ENCODE data around the gene PFAS. TPM values are rescaled to one million over a fixed set of nuclear protein-coding genes. Genes with fewer than 3 reads are reported as not detected.
A peak's percentile ranks its signal among the peaks of the same experiment; 100 is the strongest.
"Not testable (repeated sequence)": the region's sequence is repeated elsewhere in the genome, so short reads cannot be mapped to it uniquely, and the experiment has no call there.

Gene PFAS
- total RNA-seq: 100 to 1,000 TPM; 106 to 110 TPM

GRCh38 chr17:8248751-8249607 lies at the start of gene PFAS:
PFAS (plus strand) TSS chr17:8249289; CDS start chr17:8253938, 4,649 bp downstream.
- intact Hi-C loops (cut with micrococcal nuclease): loop anchor here (1.0 to 5.0 kb wide), 11 partner anchors 27 to 496 kb away; partner anchors contain the start of genes CNTROB, RANGRF, RPL26 and TRAPPC1
- Mint-ChIP-seq H3K4me3 (peak within 1 kb of the TSS; percentile 99), H3K27ac (peak within 1 kb of the TSS; percentile 100), H3K27me3 (ENCODE audit: low read depth) (no peaks in the 10 kb centered on the region), H3K4me1 (ENCODE audit: low read depth) (peaks cover 37% of the 10 kb centered on the region), H3K9me3 (peaks cover 2% of the 10 kb centered on the region), H3K36me3 (ENCODE audit: low read depth) (peaks cover 30% of the 10 kb centered on the region)
- DNase-seq: peak; percentile 97
- CTCF ChIA-PET: interaction anchor here (0.6 to 6.6 kb wide), 6 partner anchors 13 to 130 kb away, joined by 3 to 55 read pairs (median 4); partner anchors contain the start of genes ALOXE3 and SLC25A35

- peaks cover 10% of the 10 kb centered on the region for H3K4me1 Mint-ChIP-seq (ENCODE audit: low read depth)
- no peak overlapping the region for H3K4me3 Mint-ChIP-seq
- CTCF ChIA-PET: interaction anchor here (0.6 kb wide), 1 partner anchor 16 kb away, joined by 4 read pairs; no protein-coding TSS in a partner anchor
- H3K27ac Mint-ChIP-seq: no peak overlapping the region
- intact Hi-C loops (cut with micrococcal nuclease): no loop called here
- H3K36me3 Mint-ChIP-seq (ENCODE audit: low read depth): peaks cover 75% of the 10 kb centered on the region
- H3K27me3 Mint-ChIP-seq (ENCODE audit: low read depth): no peaks in the 10 kb centered on the region
- DNase-seq: no peak
- H3K9me3 Mint-ChIP-seq: no peaks in the 10 kb centered on the region
These were observed 44.1 kb upstream of the PFAS start for GRCh38 chr17:8204761-8205555.

GRCh38 chr17:8206536-8206935 lies 42.6 kb upstream of the PFAS start:
- Mint-ChIP-seq H3K27ac (no peak overlapping the region), H3K4me3 (no peak overlapping the region), H3K9me3 (no peaks in the 10 kb centered on the region), H3K27me3 (ENCODE audit: low read depth) (no peaks in the 10 kb centered on the region), H3K4me1 (ENCODE audit: low read depth) (peaks cover 16% of the 10 kb centered on the region), H3K36me3 (ENCODE audit: low read depth) (peaks cover 67% of the 10 kb centered on the region)
- CTCF ChIA-PET: interaction anchor here (0.7 kb wide), 1 partner anchor 345 kb away, joined by 4 read pairs; no protein-coding TSS in a partner anchor
- no peak for DNase-seq
- intact Hi-C loops (cut with micrococcal nuclease): no loop called here

- no peaks in the 10 kb centered on the region for H3K27me3 Mint-ChIP-seq (ENCODE audit: low read depth)
- peak; percentile 98 for DNase-seq
- H3K4me3 Mint-ChIP-seq: peak within 1 kb of the TSS; percentile 99
- peaks cover 45% of the 10 kb centered on the region for H3K36me3 Mint-ChIP-seq (ENCODE audit: low read depth)
- intact Hi-C loops (cut with micrococcal nuclease): loop anchor here (1.0 kb wide), 3 partner anchors 10 to 18 kb away; no protein-coding TSS in a partner anchor
- H3K27ac Mint-ChIP-seq: peak within 1 kb of the TSS; percentile 94
- peaks cover 16% of the 10 kb centered on the region for H3K4me1 Mint-ChIP-seq (ENCODE audit: low read depth)
- CTCF ChIA-PET: interaction anchor here (0.6 to 1.8 kb wide), 5 partner anchors 11 to 91 kb away, joined by 3 to 7 read pairs (median 3); no protein-coding TSS in a partner anchor
- H3K9me3 Mint-ChIP-seq: no peaks in the 10 kb centered on the region
These were observed 39.0 kb upstream of the PFAS start, which contains the start of gene AURKB for GRCh38 chr17:8209907-8210760. AURKB (minus strand) TSS chr17:8210575; CDS start chr17:8210224, 351 bp downstream.

GRCh38 chr17:8210761-8211458 lies 38.2 kb upstream of the PFAS start:
- H3K27ac Mint-ChIP-seq: peak overlapping the region; percentile 94
- intact Hi-C loops (cut with micrococcal nuclease): loop anchor here (1.0 kb wide), 3 partner anchors 11 to 19 kb away; no protein-coding TSS in a partner anchor
- H3K27me3 Mint-ChIP-seq (ENCODE audit: low read depth): no peaks in the 10 kb centered on the region
- DNase-seq: no peak
- CTCF ChIA-PET: interaction anchor here (1.0 to 1.8 kb wide), 3 partner anchors 10 to 23 kb away, joined by 3 to 7 read pairs (median 5); no protein-coding TSS in a partner anchor
- H3K4me3 Mint-ChIP-seq: peak overlapping the region; percentile 99
- H3K4me1 Mint-ChIP-seq (ENCODE audit: low read depth): peaks cover 16% of the 10 kb centered on the region
- H3K36me3 Mint-ChIP-seq (ENCODE audit: low read depth): peaks cover 40% of the 10 kb centered on the region
- H3K9me3 Mint-ChIP-seq: no peaks in the 10 kb centered on the region

GRCh38 chr17:8212312-8213180 lies 36.5 kb upstream of the PFAS start:
- Mint-ChIP-seq H3K36me3 (ENCODE audit: low read depth) (peaks cover 23% of the 10 kb centered on the region), H3K9me3 (no peaks in the 10 kb centered on the region), H3K4me1 (ENCODE audit: low read depth) (peaks cover 13% of the 10 kb centered on the region), H3K27me3 (ENCODE audit: low read depth) (no peaks in the 10 kb centered on the region), H3K27ac (no peak overlapping the region), H3K4me3 (no peak overlapping the region)
- CTCF ChIA-PET: interaction anchor here (0.6 to 1.0 kb wide), 3 partner anchors 92 to 157 kb away, joined by 5 to 7 read pairs (median 5); no protein-coding TSS in a partner anchor
- intact Hi-C loops (cut with micrococcal nuclease): no loop called here
- no peak for DNase-seq

GRCh38 chr17:8214000-8214399 lies 35.1 kb upstream of the PFAS start:
- CTCF ChIA-PET: interaction anchor here (1.2 kb wide), 1 partner anchor 92 kb away, joined by 4 read pairs; no protein-coding TSS in a partner anchor
- H3K4me3 Mint-ChIP-seq; H3K9me3 Mint-ChIP-seq; DNase-seq; intact Hi-C loops (cut with micrococcal nuclease); H3K27ac Mint-ChIP-seq; H3K27me3 Mint-ChIP-seq (ENCODE audit: low read depth): not testable (repeated sequence)
- Mint-ChIP-seq H3K4me1 (ENCODE audit: low read depth) (peaks cover 12% of the 10 kb centered on the region), H3K36me3 (ENCODE audit: low read depth) (peaks cover 12% of the 10 kb centered on the region)

- Mint-ChIP-seq H3K4me1 (ENCODE audit: low read depth) (peaks cover 26% of the 10 kb centered on the region), H3K27me3 (ENCODE audit: low read depth) (peaks cover 12% of the 10 kb centered on the region), H3K27ac (peak overlapping the region; percentile 96), H3K9me3 (no peaks in the 10 kb centered on the region), H3K4me3 (peak overlapping the region; percentile 96), H3K36me3 (ENCODE audit: low read depth) (peaks cover 13% of the 10 kb centered on the region)
- intact Hi-C loops (cut with micrococcal nuclease): no loop called here
- DNase-seq: peak; percentile 98
- CTCF ChIA-PET: interaction anchor here (0.6 to 6.6 kb wide), 9 partner anchors 11 to 146 kb away, joined by 3 to 55 read pairs (median 5); partner anchors contain the start of genes ALOXE3, AURKB, BORCS6 and CTC1
These were observed 28.1 kb upstream of the PFAS start for GRCh38 chr17:8220783-8221662.

GRCh38 chr17:8221663-8222379 lies 27.3 kb upstream of the PFAS start:
- Mint-ChIP-seq H3K27ac (peak overlapping the region; percentile 96), H3K4me1 (ENCODE audit: low read depth) (peaks cover 34% of the 10 kb centered on the region), H3K27me3 (ENCODE audit: low read depth) (peaks cover 15% of the 10 kb centered on the region), H3K36me3 (ENCODE audit: low read depth) (peaks cover 21% of the 10 kb centered on the region), H3K4me3 (peak overlapping the region; percentile 96), H3K9me3 (no peaks in the 10 kb centered on the region)
- intact Hi-C loops (cut with micrococcal nuclease): loop anchor here (1.0 to 2.0 kb wide), 11 partner anchors 12 to 380 kb away; partner anchors contain the start of genes AURKB, CTC1, HES7 and RANGRF
- peak; percentile 95 for DNase-seq
- CTCF ChIA-PET: interaction anchor here (0.6 to 6.6 kb wide), 10 partner anchors 11 to 147 kb away, joined by 3 to 55 read pairs (median 4); partner anchors contain the start of genes ALOXE3, AURKB, BORCS6 and CTC1
